ENCODE results near the gene HCCS. TPM values are rescaled to one million over a fixed set of nuclear protein-coding genes. Genes with fewer than 3 reads are reported as not detected.

HCCS gene
- total RNA-seq, 1 experiment from 2014 or later: 23.1 TPM

Other genes with a start within 250 kb of the HCCS start
- not detected in 2 replicates for gene AMELX, start 182.1 kb downstream of the HCCS start, total RNA-seq (2014; rRNA removed)

Measured in LHCN-M2 (cell line).